Heart left ventricle (tissue), 16 donors: ENCODE measurements around the gene SNX24. TPM values are rescaled to one million over a fixed set of nuclear protein-coding genes. Genes with fewer than 3 reads are reported as not detected.

Experiments used
- ATAC-seq, 4 donors: fragments of 200-7000 bp; cut with Tn5 transposase; one replicate each; pipeline ENCODE4 v1.9.1; 2020 to 2022; ENCODE audit warnings: moderate library complexity in 4 of 4, mild to moderate bottlenecking in 3 of 4, moderate number of reproducible peaks in 1 of 4
- DNase-seq, 5 donors: peaks; one replicate each; pipeline ENCODE4 v3.0.0-alpha.2; 2020
- H3K27ac ChIP-seq, 12 donors: fragments of 200-600 bp; sonication (generic) in 4 of 12; one replicate each; pipeline versions ENCODE4 v1.5.0 to v1.8.0; 2016 to 2022; ENCODE audit warnings: mild to moderate bottlenecking in 2 of 12
- H3K27me3 ChIP-seq, 9 donors: fragments of 200-600 bp; sonication (generic) in 2 of 9; one replicate each; pipeline versions ENCODE4 v1.5.1 to v1.8.0; 2016 to 2022; ENCODE audit warnings: mild to moderate bottlenecking in 3 of 9
- H3K36me3 ChIP-seq, 9 donors: fragments of 200-600 bp; sonication (generic) in 2 of 9; one replicate each; pipeline versions ENCODE4 v1.5.0 to v1.8.0; 2018 to 2022; ENCODE audit warnings: mild to moderate bottlenecking in 2 of 9
- H3K4me1 ChIP-seq, 12 donors: fragments of 200-600 bp; sonication (generic) in 4 of 12; one replicate each; pipeline versions ENCODE4 v1.5.0 to v1.8.0; 2016 to 2022; ENCODE audit warnings: mild to moderate bottlenecking in 3 of 12
- H3K4me3 ChIP-seq, 12 donors: fragments of 200-600 bp; sonication (generic) in 4 of 12; one replicate each; pipeline versions ENCODE4 v1.5.0 to v1.8.0; 2017 to 2022; ENCODE audit warnings: mild to moderate bottlenecking in 9 of 12, moderate library complexity in 4 of 12
- H3K9me3 ChIP-seq, 12 donors: fragments of 200-600 bp; sonication (generic) in 4 of 12; one replicate each; pipeline versions ENCODE4 v1.5.0 to v1.8.0; 2016 to 2022; ENCODE audit warnings: mild to moderate bottlenecking in 1 of 12
- CTCF ChIP-seq, 12 donors: fragments of 200-600 bp; sonication (generic) in 4 of 12; IDR thresholded peaks; one replicate each; pipeline versions ENCODE4 v1.5.0 to v1.8.0; 2018 to 2022; ENCODE audit warnings: antibody characterized with exemption in 12 of 12, mild to moderate bottlenecking in 5 of 12
- POLR2A ChIP-seq, 2 donors: fragments of 450-650 bp; IDR thresholded peaks; one replicate each; pipeline ENCODE4 v1.6.1; 2017; ENCODE audit warnings: antibody characterized with exemption in 2 of 2, mild to moderate bottlenecking in 2 of 2, moderate library complexity in 2 of 2
- WGBS, 4 donors: extraction: QIAGEN DNeasy Blood & Tissue Kit in 2 of 4; methylation state at CpG; one replicate each; pipeline versions ENCODE4 v1.1.5 to v1.1.7; 2013 to 2018; 5-methylcytosine and 5-hydroxymethylcytosine counted together
- intact Hi-C, 10 donors: fragments of 100-400 bp; cut with DNase I; formaldehyde crosslinking; loops; one replicate each; pipeline versions ENCODE4 v1.11.1 to v1.14.2; 2022
- long read RNA-seq, 3 donors: library from polyadenylated mRNA; unstranded; transcript quantifications; one replicate each; pipeline ENCODE4 v2.0.0, GENCODE V29; 2020 to 2021
- polyA plus RNA-seq, 2 donors: library from polyadenylated mRNA; stranded (reverse); fragments of 200-250 nt; gene quantifications; one replicate each; pipeline ENCODE4 v1.2.3, GENCODE V29; 2013
- total RNA-seq, 9 donors: library from RNA; depleted of rRNA in 2 of 9; stranded (reverse); fragments of >200 nt in 2 of 9; fragmentation: NEBNext Ultra II Directional in 3 of 9; extraction: Animal tissue kit (Norgen Biotek cat#: 25700) in 3 of 9; gene quantifications; one replicate each; pipeline versions ENCODE4 v1.1.0 to v1.2.4, GENCODE V29; 2016 to 2023
- donor health status: ischemic (EF 13 %, LVEDD 7.1; RV severe dilation, severe dysfunction).
- donor health status: healthy with polysubstance abuse.
- donor health status: DM: no; HTN: yes; CAD: no.
- donor health status: DM: no; HTN: no; CAD: no.
- donor health status: ischemic (EF 25% LVEDD 6.9; RV normal size, moderate dysfunction).
- donor health status: ischemic (EF 25% LVEDD 5.7; RV mildly dilated, moderate dysfunction).
- donor health status: healthy.
- donor health status: DM: yes; HTN: yes; CAD: no.
- donor health status: ischemic (EF 35%, LVEDD 5.7; RV mildly dilated, moderate dysfunction).
- donor health status: nonischemic (EF 11% LVEDD 7.7; RV severe dilation, severe dysfunction).
- donor health status: DM: yes; HTN: yes; CAD: no.
- donor health status: PGD.
- donor health status: ischemic (EF 29% LVEDD 5.4; RV normal size, mild dysfunction).
- donor health status: nonischemic (EF 23%, LVEDD 6.1; RV moderate dilation, normal function).

Gene SNX24
- total RNA-seq (10 to 100 TPM in 8 of 9 donors, 1 to 10 TPM in 1; 10.0 to 21.2 (median 15.1) TPM), polyA plus RNA-seq (10 to 100 TPM; 10.4 to 14.8 TPM)
- long read RNA-seq, donor 1, transcript SNX24-201 (7 exons, 2,158 nt) = major isoform, 9 of 12 reads
- long read RNA-seq, donor 1, partial matches to known transcripts = 0 of 12 reads
- long read RNA-seq, donor 1, other reads (novel, unspliced or antisense) = 2 of 12 reads
- long read RNA-seq, donor 2, partial matches to known transcripts = 1 of 13 reads
- long read RNA-seq, donor 2, other reads (novel, unspliced or antisense) = 6 of 13 reads
- long read RNA-seq, donor 3, transcript SNX24-201 (7 exons, 2,158 nt) = major isoform, 10 of 14 reads
- long read RNA-seq, donor 3, partial matches to known transcripts = 0 of 14 reads
- long read RNA-seq, donor 3, other reads (novel, unspliced or antisense) = 2 of 14 reads

- Histone ChIP-seq H3K9me3 (peaks cover 0 to 5% (median 0%) of the 10 kb centered on the region in 12 donors), H3K4me1 (peaks cover 0 to 50% (median 15%) of the 10 kb centered on the region in 12 donors), H3K36me3 (no peaks in the 10 kb centered on the region), H3K4me3 (peak within 1 kb of the TSS; percentile 74 to 98 (median 92)), H3K27me3 (no peaks in the 10 kb centered on the region), H3K27ac (peak within 1 kb of the TSS; percentile 58 to 93 (median 88))
- DNase-seq (peak; percentile 83 to 93 (median 87)), ATAC-seq (peak; percentile 80 to 95 (median 92))
- intact Hi-C loops = loop anchor here in 6 of 10 donors (2.0 to 10.0 kb wide), 4 partner anchors 71 to 192 kb away; partner anchors contain the start of genes SNX2 (in 3 of the 6) and PPIC (in 1 of the 6)
- TF ChIP-seq CTCF (IDR thresholded peaks at IDR 0.05) (peak in 1 of 12 donors; percentile 13), POLR2A (IDR thresholded peaks at IDR 0.05) (peak in 1 of 2 donors; percentile 58)
- WGBS, 4 donors = 1% methylated on average over 26 to 92 of the region's 92 CpGs
Observed at GRCh38 chr5:122845229-122846050, at the start of gene SNX24. Gene SNX24, plus strand, starts transcription at chr5:122845613. Its CDS starts 21 bp downstream, at chr5:122845634.

GRCh38 chr5:122805481-122805880, 39.9 kb upstream of the SNX24 start:
- WGBS, 4 donors = 89 to 98% (median 97%) methylated on average over 2 of the region's 2 CpGs

GRCh38 chr5:122810405-122810804, 35.0 kb upstream of the SNX24 start:
- H3K4me1 ChIP-seq = no peaks in the 10 kb centered on the region
- WGBS, 4 donors = 78 to 98% (median 85%) methylated on average over 2 of the region's 2 CpGs
- H3K36me3 ChIP-seq = peaks cover 0 to 73% (median 43%) of the 10 kb centered on the region in 9 donors
- intact Hi-C loops = no loop called here
- H3K27me3 ChIP-seq = no peaks in the 10 kb centered on the region
- TF ChIP-seq POLR2A (IDR thresholded peaks at IDR 0.05) = no peak
- TF ChIP-seq CTCF (IDR thresholded peaks at IDR 0.05) = no peak
- H3K9me3 ChIP-seq = no peaks in the 10 kb centered on the region
- ATAC-seq = no peak
- no peak for DNase-seq
- no peak overlapping the region for H3K4me3 ChIP-seq
- H3K27ac ChIP-seq = no peak overlapping the region

More at GRCh38 chr5:122805481-122805880, 39.9 kb upstream of the SNX24 start:
- no peak for DNase-seq
- no peak for ATAC-seq
- H3K27ac ChIP-seq = no peak overlapping the region
- H3K36me3 ChIP-seq = peaks cover 0 to 92% (median 87%) of the 10 kb centered on the region in 9 donors
- no peak for TF ChIP-seq POLR2A (IDR thresholded peaks at IDR 0.05)
- TF ChIP-seq CTCF (IDR thresholded peaks at IDR 0.05) = no peak
- H3K4me1 ChIP-seq = no peaks in the 10 kb centered on the region
- intact Hi-C loops = no loop called here
- H3K9me3 ChIP-seq = no peaks in the 10 kb centered on the region
- no peak overlapping the region for H3K4me3 ChIP-seq
- no peaks in the 10 kb centered on the region for H3K27me3 ChIP-seq
